IMR-90 (cell line): ENCODE results near the gene SNED1. TPM values are rescaled to one million over a fixed set of nuclear protein-coding genes. Genes with fewer than 3 reads are reported as not detected.

Experiments used
- ATAC-seq: fragments of 200-7000 bp; cut with Tn5 transposase; 2 replicates; pipeline ENCODE4 v1.9.1; 2020; ENCODE audit warnings: low read depth, mild to moderate bottlenecking, moderate library complexity
- BruUV-seq: library from RNA; stranded (reverse); fragments of 400-500 nt; replicated peaks from 2 replicates; lab custom pipeline; 2021; lab: Mats Ljungman, UMichigan
- CTCF ChIA-PET: fragments of 300-600 bp; formaldehyde crosslinking; extraction: SDS; loops from one replicate; lab custom pipeline; 2021; ENCODE audit warnings: antibody characterized with exemption; lab: Yijun Ruan, JAX
- POLR2A ChIA-PET: fragments of 300-600 bp; sonication (Branson Sonifier 250); formaldehyde crosslinking; loops from one replicate; lab custom pipeline; 2022; ENCODE audit warnings: antibody characterized with exemption; ENCODE audit not compliant: unreplicated experiment; lab: Charles Lee
- DNase-seq: peaks from one replicate; pipeline ENCODE4 v3.0.0; 2013
- H2AFZ ChIP-seq: replicated peaks from 2 replicates; pipeline ENCODE3; 2013; ENCODE audit warnings: low read length, mild to moderate bottlenecking; ENCODE audit not compliant: poor library complexity
- H2AK5ac ChIP-seq: 2 replicates; pipeline ENCODE4 v1.6.1; 2013; ENCODE audit warnings: low read depth, low read length, inconsistent platforms
- H2AK9ac ChIP-seq: replicated peaks from 2 replicates; pipeline ENCODE3; 2013; ENCODE audit warnings: mild to moderate bottlenecking, low read depth, low read length, moderate library complexity; ENCODE audit not compliant: poor library complexity
- H2BK120ac ChIP-seq: 2 replicates; pipeline ENCODE4 v1.6.1; 2013; ENCODE audit warnings: low read depth, low read length, inconsistent platforms
- H2BK15ac ChIP-seq: 3 replicates; pipeline ENCODE4 v1.6.1; 2013; ENCODE audit warnings: low read depth, low read length, inconsistent platforms
- H2BK20ac ChIP-seq: 2 replicates; pipeline ENCODE4 v1.6.1; 2013; ENCODE audit warnings: low read depth, mild to moderate bottlenecking, inconsistent platforms, low read length, moderate library complexity
- H2BK5ac ChIP-seq: 2 replicates; pipeline ENCODE4 v1.6.1; 2013; ENCODE audit warnings: mild to moderate bottlenecking, low read depth, low read length, inconsistent platforms; ENCODE audit not compliant: poor library complexity, severe bottlenecking
- H3K14ac ChIP-seq: replicated peaks from 2 replicates; pipeline ENCODE4 v1.6.1; 2013; ENCODE audit warnings: low read depth, low read length, inconsistent platforms
- H3K18ac ChIP-seq: 2 replicates; pipeline ENCODE4 v1.6.1; 2013; ENCODE audit warnings: low read depth, low read length, control low read depth
- H3K23ac ChIP-seq: 2 replicates; pipeline ENCODE4 v1.6.1; 2013; ENCODE audit warnings: low read depth, low read length, inconsistent platforms
- H3K27ac ChIP-seq: 2 replicates; pipeline ENCODE4 v1.5.1; 2013; ENCODE audit warnings: mild to moderate bottlenecking, control low read depth, low read length; ENCODE audit not compliant: insufficient read depth
- H3K27me3 ChIP-seq: 2 replicates; pipeline ENCODE4 v1.6.1; 2013; ENCODE audit warnings: low read length; ENCODE audit not compliant: control insufficient read depth, insufficient read depth
- H3K36me3 ChIP-seq: 2 replicates; pipeline ENCODE4 v1.6.1; 2013; ENCODE audit warnings: low read length, mixed read lengths; ENCODE audit not compliant: control insufficient read depth, insufficient read depth
- H3K4ac ChIP-seq: 2 replicates; pipeline ENCODE4 v1.6.1; 2013; ENCODE audit warnings: low read depth, low read length, inconsistent platforms
- H3K4me1 ChIP-seq: 2 replicates; pipeline ENCODE4 v1.6.1; 2013; ENCODE audit warnings: low read length, mixed read lengths; ENCODE audit not compliant: control insufficient read depth, insufficient read depth
- H3K4me2 ChIP-seq: 2 replicates; pipeline ENCODE4 v1.6.1; 2013; ENCODE audit warnings: low read depth, mild to moderate bottlenecking, control low read depth, low read length, moderate library complexity
- H3K4me3 ChIP-seq: 2 replicates; pipeline ENCODE4 v1.5.1; 2013; ENCODE audit warnings: low read depth, mild to moderate bottlenecking, control low read depth, low read length, moderate library complexity; ENCODE audit not compliant: insufficient read depth
- H3K56ac ChIP-seq: 2 replicates; pipeline ENCODE4 v1.6.1; 2013; ENCODE audit warnings: low read length, inconsistent platforms; ENCODE audit not compliant: insufficient read depth; ENCODE audit errors: extremely low read depth
- H3K79me1 ChIP-seq, 2 experiments: 2 replicates each; pipeline ENCODE4 v1.6.1; 2013; ENCODE audit warnings: low read length in 2 of 2, inconsistent platforms in 1 of 2, low read depth in 1 of 2
- H3K9ac ChIP-seq: 2 replicates; pipeline ENCODE4 v1.6.1; 2013; ENCODE audit warnings: low read depth, low read length, control low read depth
- H3K9me1 ChIP-seq: 2 replicates; pipeline ENCODE4 v1.6.1; 2013; ENCODE audit warnings: low read length, inconsistent platforms; ENCODE audit not compliant: insufficient read depth
- H3K9me3 ChIP-seq: 2 replicates; pipeline ENCODE4 v1.6.1; 2013; ENCODE audit warnings: low read length; ENCODE audit not compliant: control insufficient read depth, insufficient read depth
- H4K20me1 ChIP-seq: 2 replicates; pipeline ENCODE4 v1.6.1; 2013; ENCODE audit warnings: low read length, inconsistent platforms; ENCODE audit not compliant: insufficient read depth
- H4K5ac ChIP-seq: 2 replicates; pipeline ENCODE4 v1.6.1; 2013; ENCODE audit warnings: mild to moderate bottlenecking, low read depth, low read length, control low read depth
- H4K8ac ChIP-seq, 2 experiments: 2 replicates each; pipeline ENCODE4 v1.6.1; 2013; ENCODE audit warnings: low read depth in 2 of 2, low read length in 2 of 2, control low read depth in 1 of 2, inconsistent platforms in 1 of 2
- H4K91ac ChIP-seq: 2 replicates; pipeline ENCODE4 v1.6.1; 2013; ENCODE audit warnings: low read depth, low read length, inconsistent platforms; ENCODE audit not compliant: insufficient read depth
- CEBPB ChIP-seq: IDR thresholded peaks from 2 replicates; pipeline ENCODE4 v1.6.1; 2012; ENCODE audit warnings: low read depth, low read length, improper control_type of control experiment
- CHD1 ChIP-seq: IDR thresholded peaks from 2 replicates; pipeline ENCODE4 v1.6.1; 2012; ENCODE audit warnings: low read depth, low read length, improper control_type of control experiment
- CTCF ChIP-seq: conservative IDR thresholded peaks from 2 replicates; pipeline ENCODE4 v1.5.1; 2012; ENCODE audit warnings: mild to moderate bottlenecking, low read depth, low read length, improper control_type of control experiment
- ELK1 ChIP-seq: fragments of 150-350 bp; IDR thresholded peaks from 2 replicates; pipeline ENCODE4 v1.6.1; 2016; ENCODE audit warnings: low read depth, mild to moderate bottlenecking, low read length, moderate library complexity, borderline replicate concordance
- MAFK ChIP-seq: IDR thresholded peaks from 2 replicates; pipeline ENCODE4 v1.6.1; 2012; ENCODE audit warnings: low read depth, low read length, improper control_type of control experiment
- MXI1 ChIP-seq: IDR thresholded peaks from 2 replicates; pipeline ENCODE4 v1.6.1; 2012; ENCODE audit warnings: low read depth, mild to moderate bottlenecking, low read length, moderate library complexity, borderline replicate concordance
- NFE2L2 ChIP-seq: fragments of 150-350 bp; IDR thresholded peaks from 2 replicates; pipeline ENCODE4 v1.6.1; 2016; ENCODE audit warnings: low read depth, mild to moderate bottlenecking, low read length
- RAD21 ChIP-seq: IDR thresholded peaks from 2 replicates; pipeline ENCODE4 v1.6.1; 2012; ENCODE audit warnings: low read length, improper control_type of control experiment
- RFX5 ChIP-seq: IDR thresholded peaks from 2 replicates; pipeline ENCODE4 v1.8.0; 2012; ENCODE audit warnings: low read depth, mild to moderate bottlenecking, low read length, moderate library complexity
- SMC3 ChIP-seq: fragments of 150-350 bp; IDR thresholded peaks from 2 replicates; pipeline ENCODE4 v1.6.1; 2016; ENCODE audit warnings: low read depth, mild to moderate bottlenecking, antibody characterized with exemption, low read length, moderate library complexity
- WGBS, 2 experiments: methylation state at CpG; one replicate each; pipeline versions ENCODE4 v1.1.5 to v1.1.7; 2013; ENCODE audit warnings: missing lambda C conversion rate in 2 of 2; ENCODE audit not compliant: insufficient read length in 1 of 2; ENCODE audit errors: extremely low coverage in 2 of 2; 5-methylcytosine and 5-hydroxymethylcytosine counted together
- dilution Hi-C: fragments of 300-500 bp; cut with HindIII; formaldehyde crosslinking; loops from one replicate; pipeline ENCODE4 v1.14.3; 2018; ENCODE audit warnings: low sequenced_read_pairs; ENCODE audit not compliant: unreplicated experiment
- in situ Hi-C: fragments of 300-500 bp; cut with MboI; formaldehyde crosslinking; loops from 3 replicates; pipeline ENCODE4 v1.14.3; 2019; ENCODE audit warnings: low sequenced_read_pairs, inconsistent platforms, mixed read lengths
- intact Hi-C: fragments of 100-400 bp; cut with micrococcal nuclease; formaldehyde crosslinking; loops from 2 replicates; pipeline ENCODE4 v1.10.0; 2022
- polyA plus RNA-seq, 3 experiments: library from polyadenylated mRNA; depleted of rRNA; stranded (reverse); fragments of >200 nt; gene quantifications; 2 replicates each; pipeline ENCODE4 v1.2.3, GENCODE V29; 2012; ENCODE audit warnings: low replicate concordance in 1 of 3
- total RNA-seq: library from RNA; depleted of rRNA; stranded (reverse); fragments of >200 nt; gene quantifications from 2 replicates; pipeline ENCODE4 v1.2.3, GENCODE V29; 2012

SNED1 gene
- total and polyA plus RNA-seq, 2 of the 4 experiments (the other 2 are of a cell fraction), result 1.1 to 3.4 TPM

- Histone ChIP-seq H2BK20ac (no peak overlapping the region), H4K91ac (no peak overlapping the region), H3K79me1 (peaks cover 0 to under 1% of the 10 kb centered on the region in 2 experiments; a peak in 1 of 4 replicates), H2BK5ac (no peak overlapping the region), H2AFZ (no peak overlapping the region), H3K56ac (no peak overlapping the region), H2BK120ac (no peak overlapping the region), H3K9me1 (0 out of 2 replicates have a peak, but pooled peaks cover 3% of the 10 kb centered on the region), H3K4me2 (no peak overlapping the region), H2AK9ac (no peak overlapping the region), H3K23ac (no peak overlapping the region), H3K27ac (no peak overlapping the region), H3K9ac (no peak overlapping the region), H4K8ac (no peak overlapping the region), H2AK5ac (no peak overlapping the region), H4K20me1 (no peaks in the 10 kb centered on the region), H3K27me3 (no peaks in the 10 kb centered on the region), H2BK15ac (no peak overlapping the region), H3K18ac (no peak overlapping the region), H4K5ac (no peak overlapping the region), H3K36me3 (peaks cover 36% of the 10 kb centered on the region), H3K4me1 (peaks cover 4% of the 10 kb centered on the region; the same call in 1 of the 2 replicates), H3K9me3 (peaks cover 18% of the 10 kb centered on the region), H3K4me3 (no peak overlapping the region), H3K4ac (no peak overlapping the region), H3K14ac (no peak overlapping the region)
- intact Hi-C loops (no loop called here), dilution Hi-C loops (no loop called here), in situ Hi-C loops (no loop called here)
- TF ChIP-seq MXI1, result no peak
- TF ChIP-seq MAFK, result no peak
- TF ChIP-seq CEBPB, result no peak
- no peak for TF ChIP-seq RAD21
- no peak for TF ChIP-seq RFX5
- no peak for TF ChIP-seq ELK1
- TF ChIP-seq NFE2L2, result no peak
- TF ChIP-seq SMC3, result no peak
- TF ChIP-seq CHD1, result no peak
- no peak for TF ChIP-seq CTCF
- no TSS peak for BruUV-seq
- ATAC-seq, result no peak
- no CpG with 5 or more reads among the region's 1 CpG for WGBS, 2 experiments
- POLR2A ChIA-PET, result no interaction called here
- no peak for DNase-seq
- CTCF ChIA-PET, result no interaction called here
These were observed 5.6 kb downstream of the SNED1 start for GRCh38 chr2:241003830-241004564.
